Gastroesophageal sphincter (tissue), 3 donors: ENCODE data around the gene NDFIP2.

ENCODE experiments used
- EP300 ChIP-seq: sonication (generic); formaldehyde crosslinking; IDR thresholded peaks from one replicate; pipeline ENCODE4 v1.6.1; 2017; ENCODE audit warnings: antibody characterized with exemption, mild to moderate bottlenecking
- POLR2AphosphoS5 ChIP-seq: sonication (generic); formaldehyde crosslinking; IDR thresholded peaks from one replicate; pipeline ENCODE4 v1.6.1; 2017; ENCODE audit warnings: antibody characterized with exemption
- TF ChIP-seq, protein P1 (sequence below), 4 experiments: fragments of 200-600 bp in 2 of 4; fragments of 450-650 bp in 2 of 4; sonication (generic) in 1 of 4; IDR thresholded peaks; one replicate each; pipeline ENCODE4 v1.5.1; 2017 to 2019; ENCODE audit warnings: antibody characterized with exemption in 4 of 4, mild to moderate bottlenecking in 2 of 4, moderate library complexity in 2 of 4

GRCh38 chr13:79525064-79525857 lies 44.3 kb downstream of the NDFIP2 start:
- TF ChIP-seq EP300, result no peak
- TF ChIP-seq POLR2AphosphoS5, result no peak
- TF ChIP-seq, protein P1, sequence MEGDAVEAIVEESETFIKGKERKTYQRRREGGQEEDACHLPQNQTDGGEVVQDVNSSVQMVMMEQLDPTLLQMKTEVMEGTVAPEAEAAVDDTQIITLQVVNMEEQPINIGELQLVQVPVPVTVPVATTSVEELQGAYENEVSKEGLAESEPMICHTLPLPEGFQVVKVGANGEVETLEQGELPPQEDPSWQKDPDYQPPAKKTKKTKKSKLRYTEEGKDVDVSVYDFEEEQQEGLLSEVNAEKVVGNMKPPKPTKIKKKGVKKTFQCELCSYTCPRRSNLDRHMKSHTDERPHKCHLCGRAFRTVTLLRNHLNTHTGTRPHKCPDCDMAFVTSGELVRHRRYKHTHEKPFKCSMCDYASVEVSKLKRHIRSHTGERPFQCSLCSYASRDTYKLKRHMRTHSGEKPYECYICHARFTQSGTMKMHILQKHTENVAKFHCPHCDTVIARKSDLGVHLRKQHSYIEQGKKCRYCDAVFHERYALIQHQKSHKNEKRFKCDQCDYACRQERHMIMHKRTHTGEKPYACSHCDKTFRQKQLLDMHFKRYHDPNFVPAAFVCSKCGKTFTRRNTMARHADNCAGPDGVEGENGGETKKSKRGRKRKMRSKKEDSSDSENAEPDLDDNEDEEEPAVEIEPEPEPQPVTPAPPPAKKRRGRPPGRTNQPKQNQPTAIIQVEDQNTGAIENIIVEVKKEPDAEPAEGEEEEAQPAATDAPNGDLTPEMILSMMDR (IDR thresholded peaks at IDR 0.05), result no peak
